ENCODE results near the gene GMEB1. TPM values are rescaled to one million over a fixed set of nuclear protein-coding genes. Genes with fewer than 3 reads are reported as not detected.
"Not testable (repeated sequence)": the region's sequence is repeated elsewhere in the genome, so short reads cannot be mapped to it uniquely, and the experiment has no call there.

The GMEB1 gene
- total RNA-seq, 4 donors from 2014 or later = 6.2 to 12.0 (median 9.2) TPM

GRCh38 chr1:28740118-28740517 is 71.5 kb downstream of the GMEB1 start:
- no peak for DNase-seq
- Histone ChIP-seq H3K36me3 (peaks cover 0 to 67% of the 10 kb centered on the region in 2 donors), H3K4me1 (peaks cover 45 to 55% of the 10 kb centered on the region in 2 donors), H3K27me3 (no peaks in the 10 kb centered on the region), H3K9me3 (no peaks in the 10 kb centered on the region), H3K27ac (peak overlapping the region in 2 of 4 donors; percentile 18 to 34), H3K4me3 (no peak overlapping the region)
- in situ Hi-C loops (cut with MboI; ENCODE audit: low sequenced_read_pairs in 4 of 4) = no loop called here
- TF ChIP-seq POLR2A (IDR thresholded peaks at IDR 0.05) (no peak), CTCF (IDR thresholded peaks at IDR 0.05 in 4 of 5, conservative IDR thresholded peaks at IDR 0.05 in 1 of 5) (no peak)
- ATAC-seq = no peak
- intact Hi-C loops (cut with DNase I; ENCODE audit: low total_unique reads) = no loop called here

- H3K9me3 ChIP-seq = no peaks in the 10 kb centered on the region
- TF ChIP-seq POLR2A (IDR thresholded peaks at IDR 0.05) (no peak), CTCF (IDR thresholded peaks at IDR 0.05 in 4 of 5, conservative IDR thresholded peaks at IDR 0.05 in 1 of 5) (no peak)
- DNase-seq (no peak), ATAC-seq (no peak)
- in situ Hi-C loops (cut with MboI; ENCODE audit: low sequenced_read_pairs in 4 of 4) = no loop called here
- intact Hi-C loops (cut with DNase I; ENCODE audit: low total_unique reads) = no loop called here
- peaks cover 45 to 52% of the 10 kb centered on the region in 2 donors for H3K4me1 ChIP-seq
- H3K36me3 ChIP-seq = peaks cover 0 to 57% of the 10 kb centered on the region in 2 donors
- H3K27ac ChIP-seq = no peak overlapping the region
- H3K27me3 ChIP-seq = no peaks in the 10 kb centered on the region
- H3K4me3 ChIP-seq = no peak overlapping the region
Measured at GRCh38 chr1:28744184-28744583, 75.6 kb downstream of the GMEB1 start.

GRCh38 chr1:28745653-28746173 is 77.1 kb downstream of the GMEB1 start:
- Histone ChIP-seq H3K27ac (peak overlapping the region in 1 of 4 donors; percentile 36), H3K9me3 (no peaks in the 10 kb centered on the region), H3K4me1 (peaks cover 48 to 52% of the 10 kb centered on the region in 2 donors), H3K36me3 (peaks cover 0 to 44% of the 10 kb centered on the region in 2 donors), H3K4me3 (no peak overlapping the region), H3K27me3 (no peaks in the 10 kb centered on the region)
- TF ChIP-seq POLR2A (IDR thresholded peaks at IDR 0.05) (no peak), CTCF (IDR thresholded peaks at IDR 0.05 in 4 of 5, conservative IDR thresholded peaks at IDR 0.05 in 1 of 5) (no peak)
- no peak for ATAC-seq
- in situ Hi-C loops (cut with MboI; ENCODE audit: low sequenced_read_pairs in 4 of 4) = no loop called here
- intact Hi-C loops (cut with DNase I; ENCODE audit: low total_unique reads) = no loop called here
- DNase-seq = no peak

- ATAC-seq = no peak
- in situ Hi-C loops (cut with MboI; ENCODE audit: low sequenced_read_pairs in 4 of 4) (no loop called here), intact Hi-C loops (cut with DNase I; ENCODE audit: low total_unique reads) (no loop called here)
- H3K27me3 ChIP-seq = no peaks in the 10 kb centered on the region
- H3K4me1 ChIP-seq = peaks cover 67 to 78% of the 10 kb centered on the region in 2 donors
- no peak for DNase-seq
- no peaks in the 10 kb centered on the region for H3K9me3 ChIP-seq
- TF ChIP-seq CTCF (IDR thresholded peaks at IDR 0.05 in 4 of 5, conservative IDR thresholded peaks at IDR 0.05 in 1 of 5) (no peak), POLR2A (IDR thresholded peaks at IDR 0.05) (no peak)
- H3K36me3 ChIP-seq = no peaks in the 10 kb centered on the region
- H3K4me3 ChIP-seq = no peak overlapping the region
- no peak overlapping the region for H3K27ac ChIP-seq
Measured at GRCh38 chr1:28750330-28750729, 81.7 kb downstream of the GMEB1 start.

- H3K36me3 ChIP-seq; H3K27ac ChIP-seq; H3K9me3 ChIP-seq; in situ Hi-C loops (cut with MboI; ENCODE audit: low sequenced_read_pairs in 4 of 4); DNase-seq; H3K27me3 ChIP-seq; intact Hi-C loops (cut with DNase I; ENCODE audit: low total_unique reads); H3K4me3 ChIP-seq; ATAC-seq: not testable (repeated sequence)
- H3K4me1 ChIP-seq = peaks cover 70 to 78% of the 10 kb centered on the region in 2 donors
Measured at GRCh38 chr1:28750771-28751294, 82.2 kb downstream of the GMEB1 start.
